SK-N-MC (cell line): ENCODE measurements around the gene POMT2.

Source experiments
- EZH2 ChIP-seq: fragments of 200-600 bp; sonication (generic); IDR thresholded peaks from one replicate; pipeline ENCODE4 v1.6.1; 2017; ENCODE audit warnings: antibody characterized with exemption
- FOXP2 ChIP-seq: optimal IDR thresholded peaks from 2 replicates; pipeline ENCODE3; 2011; ENCODE audit warnings: mild to moderate bottlenecking, moderate library complexity; ENCODE audit not compliant: insufficient read depth; ENCODE audit errors: extremely low read length, control extremely low read depth
- POLR2AphosphoS5 ChIP-seq: IDR thresholded peaks from 2 replicates; pipeline ENCODE4 v1.6.1; 2012; ENCODE audit warnings: mild to moderate bottlenecking, low read depth, low read length, borderline replicate concordance

GRCh38 chr14:77259025-77259715 is 61.5 kb downstream of the POMT2 start:
- TF ChIP-seq EZH2, result no peak
- TF ChIP-seq POLR2AphosphoS5, result no peak
- TF ChIP-seq FOXP2, result no peak
